ENCODE data around the gene TAF1.
"Not testable (repeated sequence)": the region's sequence is repeated elsewhere in the genome, so short reads cannot be mapped to it uniquely, and the experiment has no call there.

TAF1 gene

GRCh38 chrX:71365875-71366673, at the start of gene TAF1:
TSS of gene TAF1 (plus strand) at chrX:71366357. CDS start at chrX:71366375, 18 bp downstream.
- peak; percentile 93 for DNase-seq (ENCODE audit: low spot score)

- not testable (repeated sequence) for DNase-seq (ENCODE audit: low spot score)
These were observed 49.2 kb upstream of the TAF1 start for GRCh38 chrX:71316959-71317358.

- DNase-seq (ENCODE audit: low spot score) = no peak
These were observed 46.0 kb upstream of the TAF1 start for GRCh38 chrX:71320126-71320525.

- no peak for DNase-seq (ENCODE audit: low spot score)
These were observed 44.4 kb upstream of the TAF1 start for GRCh38 chrX:71321731-71322130.

- not testable (repeated sequence) for DNase-seq (ENCODE audit: low spot score)
These were observed 41.7 kb upstream of the TAF1 start for GRCh38 chrX:71324452-71324851.

- DNase-seq (ENCODE audit: low spot score) = no peak
These were observed 39.8 kb upstream of the TAF1 start for GRCh38 chrX:71326394-71326793.

GRCh38 chrX:71349151-71349665, 16.9 kb upstream of the TAF1 start:
- not testable (repeated sequence) for DNase-seq (ENCODE audit: low spot score)

GRCh38 chrX:71349867-71350266, 16.3 kb upstream of the TAF1 start:
- not testable (repeated sequence) for DNase-seq (ENCODE audit: low spot score)

- not testable (repeated sequence) for DNase-seq (ENCODE audit: low spot score)
These were observed 13.7 kb upstream of the TAF1 start for GRCh38 chrX:71352439-71352838.

- no peak for DNase-seq (ENCODE audit: low spot score)
These were observed 1.9 kb upstream of the TAF1 start for GRCh38 chrX:71364221-71364620.

GRCh38 chrX:71365356-71365874, 742 bp upstream of the TAF1 start:
- DNase-seq (ENCODE audit: low spot score) = no peak

GRCh38 chrX:71366674-71367256, 608 bp downstream of the TAF1 start:
- peak; percentile 10 for DNase-seq (ENCODE audit: low spot score)

- no peak for DNase-seq (ENCODE audit: low spot score)
These were observed 1.2 kb downstream of the TAF1 start for GRCh38 chrX:71367396-71367795.

GRCh38 chrX:71372388-71372787, 6.2 kb downstream of the TAF1 start:
- no peak for DNase-seq (ENCODE audit: low spot score)

- no peak for DNase-seq (ENCODE audit: low spot score)
These were observed 12.6 kb downstream of the TAF1 start for GRCh38 chrX:71378732-71379131.

- not testable (repeated sequence) for DNase-seq (ENCODE audit: low spot score)
These were observed 25.6 kb downstream of the TAF1 start for GRCh38 chrX:71391725-71392124.

GRCh38 chrX:71393919-71394318, 27.8 kb downstream of the TAF1 start:
- no peak for DNase-seq (ENCODE audit: low spot score)

- no peak for DNase-seq (ENCODE audit: low spot score)
These were observed 30.4 kb downstream of the TAF1 start for GRCh38 chrX:71396576-71396975.

- no peak for DNase-seq (ENCODE audit: low spot score)
These were observed 34.6 kb downstream of the TAF1 start for GRCh38 chrX:71400710-71401109.

- DNase-seq (ENCODE audit: low spot score) = not testable (repeated sequence)
These were observed 50.1 kb downstream of the TAF1 start for GRCh38 chrX:71416260-71416659.

GRCh38 chrX:71420686-71421085, 54.5 kb downstream of the TAF1 start:
- DNase-seq (ENCODE audit: low spot score) = no peak

- no peak for DNase-seq (ENCODE audit: low spot score)
These were observed 66.6 kb downstream of the TAF1 start for GRCh38 chrX:71432733-71433132.

- DNase-seq (ENCODE audit: low spot score) = no peak
These were observed 72.6 kb downstream of the TAF1 start for GRCh38 chrX:71438750-71439149.

Data from CD4-positive, alpha-beta T cell treated with Interleukin-15 for 4 hours (primary cell).